Activated CD4-positive, alpha-beta T cell treated with anti-CD3 and anti-CD28 coated beads, Interleukin-2, Interleukin-6, amounts not matched to agents 100 ng/mL and 50 ng/mL, durations not matched to agents 16 hours and 8 hours (primary cell): ENCODE data around the gene TMEM247.
A peak's percentile ranks its signal among the peaks of the same experiment; 100 is the strongest.
"Not testable (repeated sequence)": the region's sequence is repeated elsewhere in the genome, so short reads cannot be mapped to it uniquely, and the experiment has no call there.

Experiments used
- DNase-seq: peaks from one replicate; pipeline ENCODE4 v3.0.0-alpha.2; 2020

TMEM247 gene

DNA sequence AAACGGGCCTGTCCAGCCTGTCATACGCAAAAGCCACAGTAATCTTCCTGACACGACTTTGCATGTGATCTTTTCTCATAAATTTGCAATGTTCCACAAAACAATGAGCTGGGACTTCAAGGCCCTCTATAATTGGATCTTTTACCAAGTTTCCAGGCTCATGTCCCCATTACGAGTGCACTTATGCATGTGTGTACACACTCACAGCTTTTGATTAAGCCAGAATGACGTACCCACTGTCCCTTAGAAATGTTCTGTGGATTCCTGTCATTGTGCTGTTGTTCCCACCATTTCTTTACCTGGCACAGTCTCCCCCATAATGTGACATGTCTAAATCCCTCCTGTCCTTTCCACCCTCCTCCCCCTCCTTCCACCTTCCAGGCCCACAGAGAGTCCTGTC is 19.7 kb upstream of the TMEM247 start:
- DNase-seq: no peak

DNA sequence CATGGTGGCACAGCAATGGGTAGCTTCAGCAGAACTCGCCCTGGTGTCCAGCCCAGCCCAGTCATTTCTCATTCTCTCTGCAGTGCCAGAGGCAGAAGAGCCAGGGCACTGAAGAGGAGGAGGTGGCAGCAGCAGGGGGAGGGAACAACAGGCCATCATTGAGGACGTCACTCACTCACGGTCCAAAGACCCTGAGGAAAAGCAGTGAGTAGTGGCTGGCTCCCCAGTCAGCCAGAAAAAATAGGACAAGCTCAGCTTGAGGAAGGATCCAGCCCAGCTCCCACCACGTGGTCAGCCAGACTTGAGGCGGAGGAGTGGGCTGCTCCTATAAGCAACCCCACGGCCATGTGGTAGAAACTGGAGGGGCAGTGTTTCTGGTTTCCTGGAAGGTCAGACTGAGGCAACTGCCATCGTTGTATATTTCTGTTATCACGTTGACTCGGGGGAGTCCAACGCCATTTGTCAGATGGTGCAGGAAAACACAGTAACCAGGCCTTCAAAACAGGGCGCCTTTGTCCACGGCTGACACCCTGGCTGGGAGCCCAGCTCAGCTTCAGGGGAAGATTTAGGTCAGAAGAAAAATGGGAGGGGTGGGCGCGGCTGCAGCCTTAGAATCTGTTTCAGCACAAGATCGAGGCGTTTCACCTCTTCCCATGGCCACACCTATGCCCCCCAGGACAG is 19.0 kb upstream of the TMEM247 start:
- DNase-seq: no peak

DNA sequence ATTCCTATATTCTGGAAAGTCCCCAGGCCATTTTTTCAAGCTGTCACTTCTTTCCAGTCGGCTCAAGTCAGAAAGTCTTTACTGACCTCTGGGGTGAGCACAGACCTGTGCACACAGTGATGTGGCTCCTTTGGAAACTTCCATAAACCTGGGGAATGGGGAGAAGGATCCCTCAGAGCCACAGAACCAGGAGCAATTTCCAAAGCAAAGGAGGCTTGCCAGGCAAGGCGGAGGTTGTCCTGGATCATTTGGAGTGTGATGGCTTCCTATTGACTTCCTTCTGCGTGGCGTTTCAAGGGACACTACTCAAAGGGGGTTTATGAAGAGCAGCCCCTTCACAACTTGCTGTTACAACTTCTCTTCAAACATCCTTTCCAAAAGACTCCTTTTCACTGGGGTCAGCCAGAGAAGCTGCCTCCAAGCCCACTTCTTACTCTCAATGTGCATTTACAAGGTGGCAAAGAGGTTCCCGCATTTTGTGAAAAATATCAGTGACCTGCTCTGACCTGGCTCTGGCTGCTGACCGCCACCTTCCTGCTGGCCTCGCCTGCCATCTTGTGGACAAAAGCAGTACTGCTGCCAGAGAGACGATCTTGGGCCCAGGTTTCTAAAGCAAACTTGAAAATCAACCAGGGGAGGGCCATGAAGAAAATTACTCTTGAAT is 18.2 kb upstream of the TMEM247 start:
- peak; percentile 84 for DNase-seq

DNA sequence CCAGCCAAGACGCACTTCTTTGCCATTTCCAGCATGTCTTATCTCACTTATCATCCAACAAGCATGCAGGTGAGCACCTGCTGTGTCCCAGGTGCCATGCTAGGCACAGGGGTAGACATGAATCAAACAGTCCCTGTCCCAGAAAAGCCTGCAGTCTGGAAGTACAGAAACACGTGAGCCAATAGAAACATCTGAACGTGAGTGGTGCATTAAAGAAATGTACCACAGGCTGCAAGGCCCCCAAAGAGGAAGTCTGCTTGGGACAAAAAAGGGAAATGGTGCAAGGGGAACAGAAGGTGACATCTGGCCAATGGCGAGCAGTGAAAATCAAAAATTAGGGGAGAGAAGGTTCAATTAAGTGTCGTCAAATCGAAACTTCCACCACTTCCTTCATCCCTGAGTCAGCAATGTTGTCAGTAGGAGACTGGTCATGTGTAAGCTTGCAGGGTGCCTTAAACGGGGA is 17.6 kb upstream of the TMEM247 start:
- peak; percentile 37 for DNase-seq

- DNase-seq: no peak
These were observed 16.4 kb upstream of the TMEM247 start for GRCh38 chr2:46462936-46463335.

GRCh38 chr2:46469116-46469515 is 10.2 kb upstream of the TMEM247 start:
- no peak for DNase-seq

GRCh38 chr2:46469700-46470099 is 9.7 kb upstream of the TMEM247 start:
- DNase-seq: no peak

DNA sequence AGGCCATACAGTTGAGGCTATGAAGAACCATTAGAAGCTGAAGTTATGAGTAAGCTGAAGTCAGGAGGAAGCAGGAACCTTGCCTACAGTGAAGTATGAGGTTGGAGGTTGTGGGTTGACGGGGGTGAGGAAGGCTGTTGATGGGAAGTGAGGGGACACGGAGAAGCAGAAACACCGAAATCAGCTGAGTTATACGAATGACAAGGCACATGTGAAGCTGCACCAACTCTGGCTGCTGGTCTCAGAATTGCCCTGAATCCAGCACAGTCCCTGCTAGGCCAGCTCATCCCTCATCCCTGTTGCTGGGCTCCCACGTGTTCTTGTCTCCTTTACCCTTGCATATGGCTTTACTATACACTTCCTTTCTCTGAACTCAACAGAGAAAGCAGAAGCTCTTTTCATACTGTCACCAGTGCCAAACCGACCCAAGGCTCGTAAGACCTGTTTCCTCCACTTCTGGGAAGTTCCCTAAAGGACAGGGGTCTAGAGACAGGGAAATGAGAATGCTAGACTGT is 9.2 kb upstream of the TMEM247 start:
- no peak for DNase-seq

DNA sequence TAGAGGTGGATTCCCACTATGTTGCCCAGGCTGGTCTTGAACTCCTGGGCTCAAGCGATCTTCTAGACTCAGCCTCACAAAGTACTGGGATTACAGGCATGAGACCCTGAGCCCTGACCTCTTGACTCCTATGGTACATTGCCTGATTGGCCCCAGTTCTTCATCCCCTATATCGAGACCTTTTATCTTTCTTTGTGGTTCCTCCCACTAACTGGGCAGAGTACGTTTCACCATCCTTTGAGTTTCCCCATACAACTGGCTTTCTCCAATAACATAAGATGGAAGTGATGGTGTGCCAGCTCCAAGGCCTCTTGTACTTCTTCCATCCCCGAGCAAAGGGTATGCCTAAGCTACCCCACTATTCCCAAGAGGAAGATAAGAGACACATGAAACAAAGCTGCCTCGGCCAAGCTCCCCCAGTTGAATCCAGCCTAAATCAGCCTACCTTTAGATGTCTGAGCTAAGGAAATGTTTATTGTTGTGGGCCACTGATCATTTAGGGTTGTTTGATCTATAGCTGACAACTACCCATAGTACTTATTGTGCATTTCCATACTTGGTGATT is 8.3 kb upstream of the TMEM247 start:
- DNase-seq: no peak

GRCh38 chr2:46471697-46472096 is 7.7 kb upstream of the TMEM247 start:
- DNase-seq: no peak

- not testable (repeated sequence) for DNase-seq
These were observed 7.2 kb upstream of the TMEM247 start for GRCh38 chr2:46472165-46472564.

- DNase-seq: not testable (repeated sequence)
These were observed 1.9 kb upstream of the TMEM247 start for GRCh38 chr2:46477462-46477861.

- no peak for DNase-seq
These were observed 1.4 kb upstream of the TMEM247 start for GRCh38 chr2:46477925-46478324.

DNA sequence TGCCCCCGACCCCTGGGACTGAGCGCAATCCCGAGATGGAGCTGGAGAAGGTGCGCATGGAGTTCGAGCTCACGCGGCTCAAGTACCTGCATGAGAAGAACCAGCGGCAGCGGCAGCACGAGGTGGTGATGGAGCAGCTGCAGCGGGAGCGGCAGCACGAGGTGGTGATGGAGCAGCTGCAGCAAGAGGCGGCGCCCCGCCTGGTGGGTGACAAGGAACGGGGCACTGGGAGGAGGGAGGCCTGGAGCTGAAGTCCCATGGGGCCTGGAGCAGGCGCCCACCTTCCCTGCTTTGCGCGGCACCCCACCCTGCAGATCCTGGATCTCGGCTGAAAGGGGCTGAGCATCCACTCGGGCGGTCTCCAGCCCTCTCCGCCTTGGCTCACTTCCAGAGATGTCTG is 1.2 kb downstream of the TMEM247 start:
- DNase-seq: no peak

DNA sequence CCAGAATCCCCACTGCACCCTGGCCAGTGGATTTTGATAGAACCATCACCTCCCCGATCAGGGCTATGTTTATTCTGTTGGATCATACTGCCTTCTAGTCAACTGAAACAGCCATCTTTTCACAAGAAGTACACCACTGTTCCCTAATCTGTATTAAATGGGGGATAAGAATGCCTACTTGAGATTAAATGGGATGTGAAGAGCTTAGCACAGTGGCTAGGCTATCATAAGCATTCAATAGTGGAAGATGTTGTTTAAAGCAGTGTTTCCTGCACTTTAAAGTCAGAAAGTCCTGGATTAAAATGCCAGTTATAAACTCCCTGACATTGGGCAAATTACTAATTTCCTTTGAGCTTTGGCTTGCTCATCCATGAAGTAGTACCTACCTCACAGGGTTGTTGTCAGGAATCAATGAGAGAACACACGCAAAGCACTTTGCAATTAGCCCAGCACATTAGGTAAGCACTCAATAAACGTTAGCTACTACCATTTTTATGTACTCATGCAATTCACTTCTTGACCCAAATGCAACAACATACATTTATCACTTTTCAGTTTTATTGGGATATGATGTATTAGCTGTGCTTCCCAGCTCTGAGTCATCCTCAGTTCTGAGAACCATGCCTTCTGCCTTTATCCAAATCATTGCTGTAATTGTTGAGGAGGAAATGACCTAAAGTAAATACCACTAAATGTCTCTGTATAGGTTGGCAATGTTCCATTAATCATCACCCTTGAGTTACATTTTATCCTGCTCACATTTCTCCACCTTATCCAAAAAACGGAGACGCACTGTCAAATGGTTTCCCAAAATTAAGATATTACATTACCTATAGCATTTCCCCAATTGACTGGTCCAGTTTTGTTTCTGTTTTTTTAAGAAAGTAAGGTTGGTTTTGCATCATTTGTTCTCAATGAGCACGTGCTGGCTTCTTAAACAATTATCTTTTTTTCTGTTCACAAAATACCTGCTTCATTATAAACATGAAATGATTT is 2.1 kb downstream of the TMEM247 start:
- peak; percentile 31 for DNase-seq

- no peak for DNase-seq
These were observed 3.1 kb downstream of the TMEM247 start for GRCh38 chr2:46482490-46482889.

GRCh38 chr2:46485002-46485401 is 5.6 kb downstream of the TMEM247 start:
- DNase-seq: no peak

- no peak for DNase-seq
These were observed 7.1 kb downstream of the TMEM247 start for GRCh38 chr2:46486436-46486835.

DNA sequence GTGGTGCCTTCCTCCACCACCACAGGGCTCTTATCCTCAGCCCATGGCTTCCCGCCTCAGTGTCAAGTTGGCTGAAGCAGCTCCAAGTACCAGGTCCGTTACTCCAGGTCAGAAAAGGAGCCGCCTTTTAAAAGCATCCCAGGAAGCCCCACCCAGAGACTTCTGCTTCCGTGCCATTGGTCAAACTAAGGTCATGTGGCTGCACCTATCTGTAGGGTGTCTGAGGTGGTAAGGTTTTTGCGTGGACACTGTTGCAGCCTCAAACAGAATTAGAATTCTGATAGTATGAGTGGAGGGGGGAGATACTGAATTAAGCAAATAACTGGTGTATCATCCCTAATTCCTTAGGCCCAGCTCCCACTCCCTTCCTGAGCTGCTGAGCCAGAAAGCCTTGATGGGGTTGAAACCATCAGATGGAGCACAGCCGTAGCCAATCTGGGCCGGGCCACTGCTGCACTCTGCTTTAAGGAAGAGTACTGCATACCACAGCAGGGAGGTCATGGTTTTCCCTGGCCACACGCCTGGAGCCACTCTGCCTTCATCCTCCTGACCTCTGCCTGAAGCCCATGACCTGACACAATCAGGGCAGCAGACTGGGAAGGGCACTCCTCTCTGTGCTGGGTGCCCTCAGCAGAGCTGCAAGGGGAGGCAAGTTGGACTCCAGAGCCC is 8.4 kb downstream of the TMEM247 start:
- no peak for DNase-seq

DNA sequence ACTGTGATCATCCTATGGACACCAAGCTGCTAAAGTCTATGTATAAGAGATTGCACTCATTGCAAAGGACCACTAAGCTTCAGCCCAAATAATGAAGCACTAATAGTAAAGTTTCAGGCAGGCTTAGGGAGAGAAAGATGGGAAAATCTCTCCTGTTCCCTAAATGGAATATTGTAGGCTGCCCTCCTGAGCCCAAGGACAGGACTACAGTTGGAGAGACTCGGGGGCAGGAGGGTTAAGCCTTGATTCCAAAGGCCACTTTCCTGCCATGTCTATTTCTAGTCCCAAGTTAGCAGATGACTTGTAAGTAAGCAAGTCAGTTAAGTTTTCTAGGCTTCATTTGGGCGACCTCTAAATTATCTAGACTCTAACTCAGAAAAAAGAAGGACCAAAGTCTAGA is 9.0 kb downstream of the TMEM247 start:
- no peak for DNase-seq

DNA sequence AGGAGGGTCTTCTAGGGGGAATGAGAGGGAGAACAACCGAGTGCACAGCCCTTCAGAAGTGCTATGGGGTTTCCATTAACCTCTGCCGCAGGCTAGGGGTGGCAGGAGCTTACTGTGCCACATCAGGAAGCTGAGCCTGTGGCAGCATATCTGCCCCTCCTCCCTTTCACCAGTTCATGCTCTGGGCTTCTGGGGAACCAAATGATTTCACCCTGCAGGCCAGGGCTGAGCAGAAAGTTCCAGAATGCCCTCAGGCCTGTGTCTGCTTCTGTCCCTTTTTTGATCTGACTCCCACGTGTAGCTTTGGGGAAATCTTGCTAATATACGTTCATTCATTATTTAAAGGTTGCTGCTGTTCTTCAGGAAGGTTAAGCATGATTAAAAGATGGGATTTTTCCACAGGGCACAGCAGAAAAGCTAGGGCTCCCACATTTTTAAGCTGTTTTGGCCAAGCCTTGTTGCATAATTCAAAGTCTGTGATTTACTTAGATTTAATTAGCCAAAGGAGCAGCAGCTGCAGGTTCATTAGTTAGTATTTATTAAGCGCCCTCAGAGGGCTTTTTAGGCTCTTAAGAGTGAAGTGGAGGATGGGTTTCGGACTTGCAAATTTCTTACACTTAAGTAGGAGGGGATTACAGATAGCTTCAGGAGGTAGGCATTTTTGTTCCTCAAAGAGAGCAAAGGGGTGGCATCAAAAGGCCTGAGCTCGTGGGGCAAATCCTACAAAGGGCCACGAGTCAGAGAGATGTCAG is 10.2 kb downstream of the TMEM247 start:
- DNase-seq: no peak
